Colonic mucosa (tissue), 4 donors: Measurements from ENCODE around the gene ZC3HAV1. TPM values are rescaled to one million over a fixed set of nuclear protein-coding genes. Genes with fewer than 3 reads are reported as not detected.
"Not testable (repeated sequence)": the region's sequence is repeated elsewhere in the genome, so short reads cannot be mapped to it uniquely, and the experiment has no call there.

ENCODE experiments used
- DNase-seq: peaks from one replicate; pipeline ENCODE4 v3.0.0-alpha.2; 2020
- H3K27ac ChIP-seq: fragments of 200-600 bp; one replicate; pipeline ENCODE4 v1.8.0; 2021
- H3K27me3 ChIP-seq: fragments of 200-600 bp; one replicate; pipeline ENCODE4 v1.8.0; 2021
- H3K36me3 ChIP-seq: fragments of 200-600 bp; one replicate; pipeline ENCODE4 v1.8.0; 2021
- H3K4me1 ChIP-seq: fragments of 200-600 bp; one replicate; pipeline ENCODE4 v1.8.0; 2021; ENCODE audit warnings: mild to moderate bottlenecking
- H3K4me3 ChIP-seq: fragments of 200-600 bp; one replicate; pipeline ENCODE4 v1.8.0; 2021
- H3K9ac ChIP-seq, 2 donors: one replicate each; pipeline ENCODE4 v1.7.0; 2013; ENCODE audit warnings: control low read depth in 2 of 2, low read depth in 2 of 2, low read length in 2 of 2
- H3K9me3 ChIP-seq: fragments of 200-600 bp; one replicate; pipeline ENCODE4 v1.8.0; 2021
- CTCF ChIP-seq: fragments of 200-600 bp; IDR thresholded peaks from one replicate; pipeline ENCODE4 v1.8.0; 2022; ENCODE audit warnings: antibody characterized with exemption, mild to moderate bottlenecking
- intact Hi-C: fragments of 100-400 bp; cut with DNase I; formaldehyde crosslinking; loops from one replicate; pipeline ENCODE4 v1.14.1; 2022
- total RNA-seq, 2 donors: library from RNA; stranded (reverse); fragmentation: NEBNext Ultra II Directional in 1 of 2; extraction: Animal tissue kit (Norgen Biotek cat#: 25700) in 1 of 2; gene quantifications; one replicate each; pipeline ENCODE4 v1.2.1, GENCODE V29; 2021
- donor health status: healthy.
- donor health status: DM: no; HTN: no; CAD: no.
- donor health status: DM: no; HTN: no; CAD: no.

The ZC3HAV1 gene
- total RNA-seq, 2 donors from 2014 or later, result 29.0 to 33.8 TPM

GRCh38 chr7:139106959-139107358 lies 2.6 kb downstream of the ZC3HAV1 start:
- Histone ChIP-seq H3K36me3 (no peaks in the 10 kb centered on the region), H3K9me3 (no peaks in the 10 kb centered on the region), H3K4me3 (peak overlapping the region; percentile 84), H3K9ac (no peak overlapping the region), H3K27ac (peak overlapping the region; percentile 99), H3K4me1 (no peaks in the 10 kb centered on the region), H3K27me3 (no peaks in the 10 kb centered on the region)
- DNase-seq, result no peak
- TF ChIP-seq CTCF, result no peak
- intact Hi-C loops, result no loop called here

- Histone ChIP-seq H3K4me3 (peak overlapping the region; percentile 2), H3K27ac (peak overlapping the region; percentile 99)
- H3K9ac ChIP-seq, H3K36me3 ChIP-seq, DNase-seq, H3K4me1 ChIP-seq, intact Hi-C loops, H3K9me3 ChIP-seq, H3K27me3 ChIP-seq: not testable (repeated sequence)
These were observed 3.3 kb downstream of the ZC3HAV1 start for GRCh38 chr7:139106227-139106626.

GRCh38 chr7:139105484-139105883 lies 4.0 kb downstream of the ZC3HAV1 start:
- no peaks in the 10 kb centered on the region for H3K36me3 ChIP-seq
- H3K27ac ChIP-seq, result peak overlapping the region; percentile 19
- no peak overlapping the region for H3K9ac ChIP-seq
- TF ChIP-seq CTCF, result no peak
- no peak overlapping the region for H3K4me3 ChIP-seq
- intact Hi-C loops, result no loop called here
- H3K9me3 ChIP-seq, result no peaks in the 10 kb centered on the region
- no peaks in the 10 kb centered on the region for H3K4me1 ChIP-seq
- DNase-seq, result no peak
- no peaks in the 10 kb centered on the region for H3K27me3 ChIP-seq

- Histone ChIP-seq H3K4me1 (no peaks in the 10 kb centered on the region), H3K9me3 (no peaks in the 10 kb centered on the region), H3K9ac (peak overlapping the region in 1 of 2 donors; percentile 4), H3K27ac (peak overlapping the region; percentile 19), H3K36me3 (no peaks in the 10 kb centered on the region), H3K27me3 (no peaks in the 10 kb centered on the region), H3K4me3 (peak overlapping the region; percentile 1)
- intact Hi-C loops, result no loop called here
- no peak for TF ChIP-seq CTCF
- no peak for DNase-seq
These were observed 5.4 kb downstream of the ZC3HAV1 start for GRCh38 chr7:139104091-139104450.

- no peak for DNase-seq
- Histone ChIP-seq H3K36me3 (no peaks in the 10 kb centered on the region), H3K9me3 (no peaks in the 10 kb centered on the region), H3K27me3 (no peaks in the 10 kb centered on the region), H3K4me3 (no peak overlapping the region), H3K9ac (peak overlapping the region in 1 of 2 donors; percentile 19), H3K27ac (peak overlapping the region; percentile 36), H3K4me1 (no peaks in the 10 kb centered on the region)
- intact Hi-C loops, result no loop called here
- TF ChIP-seq CTCF, result no peak
These were observed 6.3 kb downstream of the ZC3HAV1 start for GRCh38 chr7:139103057-139103815.

- H3K9ac ChIP-seq, H3K9me3 ChIP-seq, H3K36me3 ChIP-seq, H3K27ac ChIP-seq, H3K4me1 ChIP-seq, intact Hi-C loops, H3K4me3 ChIP-seq, DNase-seq, H3K27me3 ChIP-seq: not testable (repeated sequence)
These were observed 7.8 kb downstream of the ZC3HAV1 start for GRCh38 chr7:139101637-139102158.
